Loucy (cell line): Measurements from ENCODE around the gene SRSF3.

Experiments used
- CTCF ChIP-seq: fragments of 200-600 bp; sonication (generic); conservative IDR thresholded peaks from 2 replicates; pipeline ENCODE4 v1.5.1; 2014; ENCODE audit warnings: mild to moderate bottlenecking, antibody characterized with exemption, low read length
- EZH2phosphoT487 ChIP-seq: fragments of 200-600 bp; IDR thresholded peaks from 2 replicates; pipeline ENCODE4 v1.6.1; 2018; ENCODE audit warnings: antibody characterized with exemption, mild to moderate bottlenecking, moderate library complexity, borderline replicate concordance

GRCh38 chr6:36613200-36613995 is 19.2 kb downstream of the SRSF3 start:
- TF ChIP-seq CTCF: no peak
- no peak for TF ChIP-seq EZH2phosphoT487
